Peyer's patch (tissue), 4 donors: ENCODE measurements around the gene TTYH2. TPM values are rescaled to one million over a fixed set of nuclear protein-coding genes. Genes with fewer than 3 reads are reported as not detected.

Experiments used
- DNase-seq, 3 donors: peaks; one replicate each; pipeline ENCODE4 v3.0.0-alpha.2; 2017 to 2019
- H3K27ac ChIP-seq, 4 donors: fragments of 200-600 bp; sonication (generic); one replicate each; pipeline ENCODE4 v1.5.1; 2016 to 2019
- H3K27me3 ChIP-seq, 2 donors: fragments of 200-600 bp; sonication (generic); one replicate each; pipeline ENCODE4 v1.5.1; 2019
- H3K36me3 ChIP-seq, 3 donors: fragments of 200-600 bp; sonication (generic); one replicate each; pipeline ENCODE4 v1.5.1; 2016 to 2019
- H3K4me1 ChIP-seq, 4 donors: fragments of 200-600 bp; sonication (generic); one replicate each; pipeline ENCODE4 v1.5.1; 2016 to 2019
- H3K4me3 ChIP-seq, 4 donors: fragments of 200-600 bp; sonication (generic); 1 replicate in 3 of 4; 2 replicates in 1 of 4; pipeline ENCODE4 v1.5.1; 2016 to 2019; ENCODE audit warnings: mild to moderate bottlenecking in 1 of 4
- H3K9me3 ChIP-seq, 4 donors: fragments of 200-600 bp; sonication (generic); one replicate each; pipeline ENCODE4 v1.5.1; 2016 to 2019; ENCODE audit warnings: mild to moderate bottlenecking in 1 of 4
- POLR2A ChIP-seq, 2 donors: fragments of 450-650 bp; IDR thresholded peaks; one replicate each; pipeline ENCODE4 v1.5.1; 2017; ENCODE audit warnings: antibody characterized with exemption in 2 of 2, mild to moderate bottlenecking in 2 of 2, moderate library complexity in 2 of 2
- total RNA-seq, 4 donors: library from RNA; depleted of rRNA; stranded (reverse); fragments of >200 nt; gene quantifications; one replicate each; pipeline ENCODE4 v1.1.0, GENCODE V29; 2016
- TF ChIP-seq, protein P1 (sequence below), 6 experiments: fragments of 450-650 bp in 4 of 6; fragments of 200-600 bp in 2 of 6; sonication (generic) in 1 of 6; IDR thresholded peaks; one replicate each; pipeline ENCODE4 v1.5.1; 2017 to 2019; ENCODE audit warnings: antibody characterized with exemption in 6 of 6, mild to moderate bottlenecking in 3 of 6, moderate library complexity in 1 of 6

Gene TTYH2
- total RNA-seq, 4 donors from 2014 or later: 1.2 to 24.8 (median 3.1) TPM

DNA sequence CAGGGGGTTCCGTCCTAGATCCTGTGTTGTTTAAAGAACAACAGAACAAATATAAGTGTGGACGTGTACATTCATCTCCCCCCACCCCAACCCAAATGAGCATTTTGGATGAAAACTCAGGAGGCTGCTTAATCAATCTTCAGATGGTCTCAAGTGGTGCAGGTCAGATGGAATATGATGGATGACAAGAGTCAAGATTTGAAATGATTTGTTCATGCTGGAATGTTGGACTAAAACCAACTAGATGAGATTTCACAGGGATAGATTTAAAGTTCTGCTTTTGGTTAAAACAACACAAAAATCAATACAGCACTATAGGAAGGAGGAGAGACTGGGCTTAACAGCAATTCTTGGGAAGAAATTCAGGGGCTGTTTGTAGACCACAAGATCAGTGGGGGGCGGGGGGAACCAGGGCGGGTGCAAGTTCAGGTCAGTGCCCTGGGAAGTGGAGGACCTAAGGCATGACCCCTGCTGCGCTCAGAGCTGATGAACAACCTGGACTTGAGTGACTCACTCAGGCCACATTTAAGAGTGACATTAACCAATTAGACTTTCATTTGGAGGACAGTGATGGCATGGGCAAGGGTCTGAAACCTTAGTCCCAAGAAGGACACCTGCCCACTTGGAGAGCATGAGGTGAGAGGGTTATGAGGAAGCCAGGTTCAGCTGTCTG, 15.1 kb downstream of the TTYH2 start:
- Histone ChIP-seq H3K9me3 (no peaks in the 10 kb centered on the region), H3K27me3 (no peaks in the 10 kb centered on the region), H3K4me1 (no peaks in the 10 kb centered on the region), H3K36me3 (no peaks in the 10 kb centered on the region), H3K27ac (no peak overlapping the region), H3K4me3 (no peak overlapping the region)
- DNase-seq: no peak
- TF ChIP-seq, protein P1, sequence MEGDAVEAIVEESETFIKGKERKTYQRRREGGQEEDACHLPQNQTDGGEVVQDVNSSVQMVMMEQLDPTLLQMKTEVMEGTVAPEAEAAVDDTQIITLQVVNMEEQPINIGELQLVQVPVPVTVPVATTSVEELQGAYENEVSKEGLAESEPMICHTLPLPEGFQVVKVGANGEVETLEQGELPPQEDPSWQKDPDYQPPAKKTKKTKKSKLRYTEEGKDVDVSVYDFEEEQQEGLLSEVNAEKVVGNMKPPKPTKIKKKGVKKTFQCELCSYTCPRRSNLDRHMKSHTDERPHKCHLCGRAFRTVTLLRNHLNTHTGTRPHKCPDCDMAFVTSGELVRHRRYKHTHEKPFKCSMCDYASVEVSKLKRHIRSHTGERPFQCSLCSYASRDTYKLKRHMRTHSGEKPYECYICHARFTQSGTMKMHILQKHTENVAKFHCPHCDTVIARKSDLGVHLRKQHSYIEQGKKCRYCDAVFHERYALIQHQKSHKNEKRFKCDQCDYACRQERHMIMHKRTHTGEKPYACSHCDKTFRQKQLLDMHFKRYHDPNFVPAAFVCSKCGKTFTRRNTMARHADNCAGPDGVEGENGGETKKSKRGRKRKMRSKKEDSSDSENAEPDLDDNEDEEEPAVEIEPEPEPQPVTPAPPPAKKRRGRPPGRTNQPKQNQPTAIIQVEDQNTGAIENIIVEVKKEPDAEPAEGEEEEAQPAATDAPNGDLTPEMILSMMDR (IDR thresholded peaks at IDR 0.05): no peak
- no peak for TF ChIP-seq POLR2A (IDR thresholded peaks at IDR 0.05)

DNA sequence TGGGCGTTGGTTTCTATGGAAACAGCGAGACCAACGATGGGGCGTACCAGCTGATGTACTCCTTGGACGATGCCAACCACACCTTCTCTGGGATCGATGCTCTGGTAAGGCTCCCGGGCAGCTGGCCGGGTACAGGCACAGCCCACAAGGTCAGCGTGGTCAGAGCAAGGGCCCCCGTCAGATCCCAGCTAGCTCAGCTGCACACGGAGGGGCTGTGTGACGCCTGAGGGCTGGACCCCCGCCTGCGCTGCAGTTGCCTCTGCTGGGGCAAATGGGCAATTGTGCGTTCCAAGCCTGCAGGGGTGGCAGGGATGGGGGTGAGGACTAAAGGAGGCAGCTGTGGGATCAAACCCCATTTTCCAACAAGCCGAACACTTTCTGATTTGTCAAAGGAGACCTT, 17.5 kb downstream of the TTYH2 start:
- no peaks in the 10 kb centered on the region for H3K4me1 ChIP-seq
- no peak overlapping the region for H3K4me3 ChIP-seq
- H3K9me3 ChIP-seq: no peaks in the 10 kb centered on the region
- no peaks in the 10 kb centered on the region for H3K27me3 ChIP-seq
- H3K36me3 ChIP-seq: no peaks in the 10 kb centered on the region
- TF ChIP-seq, protein P1 (IDR thresholded peaks at IDR 0.05): no peak
- no peak for TF ChIP-seq POLR2A (IDR thresholded peaks at IDR 0.05)
- no peak overlapping the region for H3K27ac ChIP-seq
- no peak for DNase-seq

DNA sequence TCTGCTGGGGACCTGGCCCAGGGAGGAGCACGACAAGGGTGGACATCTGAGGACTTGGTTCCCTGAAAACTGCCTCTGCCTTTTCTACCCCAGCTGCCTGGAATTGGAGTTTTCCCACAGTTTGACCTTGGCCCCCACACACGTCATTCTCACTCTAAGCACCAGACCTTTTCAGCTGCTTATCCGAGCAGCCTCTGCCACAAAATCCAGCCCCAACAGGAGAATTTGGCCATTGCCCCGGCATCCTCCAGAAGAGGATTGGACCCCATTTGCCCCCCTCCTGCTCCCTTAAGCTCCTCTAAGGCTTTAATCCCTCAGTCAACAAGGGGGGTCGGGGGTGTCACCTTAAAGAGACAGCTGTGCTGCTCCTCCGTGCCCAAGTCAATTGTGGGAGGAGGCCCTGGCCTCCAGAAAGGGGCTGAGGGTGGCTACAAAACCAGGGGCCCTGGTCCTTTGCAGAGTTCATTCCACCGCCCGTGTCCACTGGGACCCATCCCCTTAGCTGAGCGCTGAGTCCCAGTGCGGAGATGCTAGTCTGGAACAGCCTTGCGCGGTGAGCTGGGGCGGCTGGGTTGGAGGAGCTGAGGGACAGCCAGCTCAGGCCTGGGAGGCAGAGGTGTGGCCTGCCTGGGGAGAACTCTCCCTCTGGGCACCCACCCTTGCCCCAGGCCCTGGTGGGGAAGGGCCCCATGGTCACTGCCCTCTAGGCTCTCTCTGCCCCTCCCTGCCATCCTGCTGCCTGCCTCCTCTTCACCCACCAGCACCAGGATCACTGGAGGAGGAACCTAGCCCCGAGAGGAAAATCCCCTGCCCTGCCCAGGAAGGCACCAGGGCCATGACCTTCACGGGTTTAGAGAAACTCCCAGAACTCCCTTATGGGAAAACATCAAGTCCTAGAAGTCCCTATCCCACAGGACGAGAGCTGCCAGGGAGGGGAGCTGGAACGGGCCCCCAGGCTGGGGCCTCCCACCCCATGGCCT, 18.8 kb downstream of the TTYH2 start:
- DNase-seq: no peak
- Histone ChIP-seq H3K9me3 (no peaks in the 10 kb centered on the region), H3K36me3 (no peaks in the 10 kb centered on the region), H3K27ac (no peak overlapping the region), H3K4me3 (no peak overlapping the region), H3K4me1 (no peaks in the 10 kb centered on the region), H3K27me3 (no peaks in the 10 kb centered on the region)
- no peak for TF ChIP-seq POLR2A (IDR thresholded peaks at IDR 0.05)
- TF ChIP-seq, protein P1 (IDR thresholded peaks at IDR 0.05): no peak

DNA sequence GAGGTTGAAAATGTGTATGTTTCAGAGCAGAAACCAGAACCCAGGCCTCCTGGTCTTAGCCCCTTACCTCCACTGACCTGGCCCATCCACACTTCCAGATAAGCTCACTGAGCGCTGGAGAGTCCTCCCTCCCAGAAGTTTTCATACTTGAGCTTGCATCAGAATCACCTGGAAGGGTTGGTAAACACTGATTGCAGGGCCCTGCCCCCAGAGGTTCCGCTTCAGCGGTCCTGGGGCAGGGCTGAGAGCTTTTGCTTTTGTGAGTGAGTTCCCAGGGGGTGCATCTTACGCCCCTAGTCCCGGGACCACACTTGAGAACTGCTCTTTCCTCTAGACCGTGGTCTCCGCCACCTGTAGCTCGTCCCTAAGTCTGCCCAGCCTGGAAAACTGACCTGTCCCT, 20.6 kb downstream of the TTYH2 start:
- H3K36me3 ChIP-seq: no peaks in the 10 kb centered on the region
- TF ChIP-seq, protein P1 (IDR thresholded peaks at IDR 0.05): no peak
- TF ChIP-seq POLR2A (IDR thresholded peaks at IDR 0.05): no peak

DNA sequence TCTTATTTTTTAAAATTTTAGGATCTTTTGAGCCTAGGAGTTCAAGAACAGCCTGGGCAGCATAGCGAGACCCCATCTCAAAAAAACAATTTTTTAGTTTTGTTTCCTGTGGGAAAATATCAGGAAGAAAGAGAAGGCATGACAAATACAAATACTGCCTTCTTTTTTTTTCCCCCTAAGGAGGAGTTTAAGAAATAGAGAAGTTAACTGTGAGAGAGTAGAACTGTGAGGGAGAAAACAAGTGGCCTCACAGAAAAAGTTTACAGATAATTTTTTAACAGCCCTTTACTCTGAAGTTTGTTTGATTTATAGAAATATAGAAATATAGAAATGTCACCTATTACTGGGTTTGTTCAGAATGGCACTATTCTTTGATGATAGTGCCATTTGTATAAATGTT, 21.1 kb downstream of the TTYH2 start:
- no peak for DNase-seq
- Histone ChIP-seq H3K9me3 (no peaks in the 10 kb centered on the region), H3K27ac (peak overlapping the region in 2 of 4 donors; percentile 14 to 55), H3K27me3 (no peaks in the 10 kb centered on the region), H3K4me3 (no peak overlapping the region), H3K4me1 (no peaks in the 10 kb centered on the region), H3K36me3 (no peaks in the 10 kb centered on the region)
- no peak for TF ChIP-seq POLR2A (IDR thresholded peaks at IDR 0.05)
- TF ChIP-seq, protein P1 (IDR thresholded peaks at IDR 0.05): no peak

More for the DNA sequence above, 20.6 kb downstream of the TTYH2 start:
- DNase-seq: no peak
- Histone ChIP-seq H3K4me3 (no peak overlapping the region), H3K27me3 (no peaks in the 10 kb centered on the region), H3K4me1 (no peaks in the 10 kb centered on the region), H3K9me3 (no peaks in the 10 kb centered on the region), H3K27ac (no peak overlapping the region)
